Ascending aorta (tissue), 2 donors: ENCODE results near the gene GTF3C6. TPM values are rescaled to one million over a fixed set of nuclear protein-coding genes. Genes with fewer than 3 reads are reported as not detected.
A peak's percentile ranks its signal among the peaks of the same experiment; 100 is the strongest.

ENCODE experiments used
- DNase-seq, 2 donors: peaks; one replicate each; pipeline ENCODE4 v3.0.0-alpha.2; 2019; ENCODE audit warnings: low spot score in 2 of 2
- H3K27ac ChIP-seq, 2 donors: fragments of 200-600 bp; sonication (generic); one replicate each; pipeline ENCODE4 v1.5.1; 2016 to 2017; ENCODE audit warnings: mild to moderate bottlenecking in 1 of 2
- H3K27me3 ChIP-seq: fragments of 200-600 bp; sonication (generic); one replicate; pipeline ENCODE4 v1.5.1; 2017
- H3K36me3 ChIP-seq, 2 donors: fragments of 200-600 bp; sonication (generic); one replicate each; pipeline ENCODE4 v1.5.1; 2016
- H3K4me1 ChIP-seq, 2 donors: fragments of 200-600 bp; sonication (generic); one replicate each; pipeline ENCODE4 v1.5.1; 2016 to 2017; ENCODE audit warnings: mild to moderate bottlenecking in 1 of 2
- H3K4me3 ChIP-seq, 2 donors: fragments of 200-600 bp; sonication (generic); one replicate each; pipeline ENCODE4 v1.5.1; 2016 to 2017; ENCODE audit warnings: mild to moderate bottlenecking in 1 of 2
- H3K9me3 ChIP-seq, 2 donors: fragments of 200-600 bp; sonication (generic); one replicate each; pipeline ENCODE4 v1.5.1; 2016
- CTCF ChIP-seq, 3 experiments: fragments of 200-600 bp in 2 of 3; fragments of 450-650 bp in 1 of 3; sonication (generic) in 2 of 3; IDR thresholded peaks; one replicate each; pipeline ENCODE4 v1.5.1; 2016 to 2019; ENCODE audit warnings: antibody characterized with exemption in 3 of 3, mild to moderate bottlenecking in 1 of 3, moderate library complexity in 1 of 3
- intact Hi-C: fragments of 100-400 bp; cut with DNase I; formaldehyde crosslinking; loops from one replicate; pipeline ENCODE4 v1.15.1; 2023
- total RNA-seq: library from RNA; depleted of rRNA; stranded (reverse); fragments of >200 nt; gene quantifications from one replicate; pipeline ENCODE4 v1.1.0, GENCODE V29; 2016

The GTF3C6 gene
- total RNA-seq, 1 donor from 2014 or later: 31.9 TPM

DNA sequence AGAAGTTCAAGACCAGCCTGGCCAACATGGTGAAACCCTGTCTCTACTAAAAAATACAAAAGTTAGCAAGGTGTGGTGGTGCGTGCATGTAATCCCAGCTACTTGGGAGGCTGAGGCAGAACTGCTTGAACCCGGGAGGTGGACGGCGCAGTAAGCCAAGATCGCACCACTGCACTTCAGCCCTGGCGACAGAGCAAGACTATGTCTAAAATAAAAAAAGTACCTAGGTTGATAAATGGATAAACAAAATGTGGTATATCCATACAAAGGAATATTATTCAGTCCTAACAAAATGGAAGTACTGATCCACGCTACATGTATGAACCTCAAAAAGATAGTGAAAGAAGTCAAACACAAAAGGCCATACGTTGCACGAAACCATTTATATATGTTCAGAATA lies 22.1 kb downstream of the GTF3C6 start:
- DNase-seq: no peak
- Histone ChIP-seq H3K4me1 (peaks cover 0 to 5% of the 10 kb centered on the region in 2 donors), H3K9me3 (no peaks in the 10 kb centered on the region), H3K27ac (no peak overlapping the region), H3K4me3 (no peak overlapping the region), H3K36me3 (peaks cover 3 to 4% of the 10 kb centered on the region in 2 donors), H3K27me3 (no peaks in the 10 kb centered on the region)
- TF ChIP-seq CTCF (IDR thresholded peaks at IDR 0.05): no peak
- intact Hi-C loops: loop anchor here (5.0 kb wide), 1 partner anchor 103 kb away; no protein-coding TSS in a partner anchor

DNA sequence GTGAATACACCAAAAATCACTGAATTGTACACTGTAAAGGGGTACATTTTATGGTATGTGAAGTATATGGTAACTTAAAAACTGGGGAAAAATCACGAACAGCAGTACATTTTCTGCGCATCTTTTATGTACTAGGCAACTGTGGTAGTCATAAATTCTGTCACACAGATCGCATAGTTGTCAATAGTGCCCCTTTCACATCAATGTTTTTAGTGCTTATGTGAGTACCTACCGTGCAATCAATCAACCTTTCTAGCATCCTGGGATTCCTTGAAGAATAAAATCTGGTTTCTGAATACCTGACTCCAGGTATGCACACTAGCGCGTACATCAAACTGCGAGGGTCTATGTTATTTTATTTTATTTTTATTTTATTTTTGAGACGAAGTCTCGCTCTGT lies 22.7 kb downstream of the GTF3C6 start:
- no peaks in the 10 kb centered on the region for H3K27me3 ChIP-seq
- no peaks in the 10 kb centered on the region for H3K9me3 ChIP-seq
- H3K27ac ChIP-seq: peak overlapping the region; percentile 78 to 86
- no peak for DNase-seq
- no peak for TF ChIP-seq CTCF (IDR thresholded peaks at IDR 0.05)
- H3K36me3 ChIP-seq: peaks cover 7 to 10% of the 10 kb centered on the region in 2 donors
- peak overlapping the region; percentile 70 to 73 for H3K4me3 ChIP-seq
- H3K4me1 ChIP-seq: peaks cover 0 to 5% of the 10 kb centered on the region in 2 donors
- intact Hi-C loops: loop anchor here (5.0 kb wide), 1 partner anchor 104 kb away; no protein-coding TSS in a partner anchor

DNA sequence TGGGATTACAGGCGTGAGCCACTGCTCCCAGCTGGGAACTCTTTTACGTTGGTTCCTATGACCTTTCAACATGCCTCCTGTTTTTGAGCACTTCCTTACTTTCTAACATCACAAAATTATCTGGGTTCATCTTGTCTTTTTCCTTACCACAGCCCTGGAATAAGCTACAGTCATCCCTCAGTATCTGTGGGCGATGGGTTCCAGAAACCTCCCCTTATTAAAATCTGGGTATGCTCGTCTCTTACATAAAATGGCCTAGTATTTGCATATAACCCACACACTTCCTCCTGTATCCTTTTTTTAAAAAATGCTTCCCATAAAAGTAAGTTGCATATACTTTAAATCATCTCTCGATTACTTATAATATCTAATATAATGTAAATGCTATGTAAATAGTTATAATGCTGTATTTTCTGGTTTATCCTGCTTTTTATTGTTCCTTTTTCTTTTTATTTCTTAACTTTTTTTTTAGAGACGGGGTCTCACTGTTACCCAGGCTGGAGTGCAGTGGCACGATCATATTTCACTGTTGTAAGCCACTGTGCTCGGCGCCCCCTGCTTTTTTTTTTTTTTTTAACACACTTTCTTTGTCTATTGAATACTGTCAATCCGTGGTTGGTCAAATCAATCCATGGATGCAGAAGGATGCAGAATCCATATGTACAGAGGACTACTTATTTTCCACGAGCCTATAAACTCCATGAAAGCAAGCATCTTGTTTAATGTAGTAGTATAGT lies 32.5 kb downstream of the GTF3C6 start:
- intact Hi-C loops: no loop called here
- DNase-seq: no peak
- Histone ChIP-seq H3K4me3 (no peak overlapping the region), H3K36me3 (peaks cover 16 to 56% of the 10 kb centered on the region in 2 donors), H3K27ac (no peak overlapping the region), H3K9me3 (no peaks in the 10 kb centered on the region), H3K27me3 (no peaks in the 10 kb centered on the region), H3K4me1 (no peaks in the 10 kb centered on the region)
- TF ChIP-seq CTCF (IDR thresholded peaks at IDR 0.05): no peak

GRCh38 chr6:110996691-110997090 lies 38.2 kb downstream of the GTF3C6 start:
- H3K27me3 ChIP-seq: no peaks in the 10 kb centered on the region
- H3K4me3 ChIP-seq: no peak overlapping the region
- no peak overlapping the region for H3K27ac ChIP-seq
- TF ChIP-seq CTCF (IDR thresholded peaks at IDR 0.05): no peak
- H3K36me3 ChIP-seq: peaks cover 35 to 79% of the 10 kb centered on the region in 2 donors
- H3K4me1 ChIP-seq: no peaks in the 10 kb centered on the region
- H3K9me3 ChIP-seq: no peaks in the 10 kb centered on the region
- intact Hi-C loops: no loop called here
- DNase-seq: no peak

DNA sequence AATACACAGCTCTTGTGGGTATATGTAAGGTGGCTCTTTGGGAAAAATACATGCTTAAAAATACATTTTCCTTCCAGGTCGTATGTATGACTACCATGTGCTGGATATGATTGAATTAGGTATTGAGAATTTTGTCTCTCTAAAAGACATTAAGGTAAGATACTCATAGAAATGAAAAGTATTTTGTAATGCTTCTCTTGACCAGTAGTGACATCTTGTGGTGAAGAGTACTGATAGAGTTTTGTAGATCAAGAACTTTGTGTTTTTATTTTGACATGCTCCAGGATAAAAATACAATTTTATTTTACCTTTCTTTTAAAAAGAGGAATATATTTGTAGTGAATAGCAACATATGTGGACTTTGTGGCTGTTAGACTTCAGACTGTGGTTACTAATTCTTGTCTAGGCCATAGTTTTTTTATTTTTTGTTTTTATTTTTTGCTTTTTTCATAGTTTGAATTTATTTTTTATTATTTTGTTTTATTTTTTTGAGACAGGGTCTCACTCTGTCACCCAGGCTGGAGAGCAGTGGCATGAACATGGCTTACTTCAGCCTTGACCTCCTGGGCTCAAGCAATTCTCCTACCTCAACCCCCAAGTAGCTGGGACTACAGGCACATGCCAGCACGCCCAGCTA lies 41.2 kb downstream of the GTF3C6 start:
- Histone ChIP-seq H3K9me3 (no peaks in the 10 kb centered on the region), H3K27ac (no peak overlapping the region), H3K4me1 (no peaks in the 10 kb centered on the region), H3K4me3 (no peak overlapping the region), H3K36me3 (peaks cover 35 to 81% of the 10 kb centered on the region in 2 donors), H3K27me3 (no peaks in the 10 kb centered on the region)
- peak in 1 of 3 experiments; percentile 32 for TF ChIP-seq CTCF (IDR thresholded peaks at IDR 0.05)
- DNase-seq: no peak
- intact Hi-C loops: no loop called here
